ENCODE data around the gene NEK2. TPM values are rescaled to one million over a fixed set of nuclear protein-coding genes. Genes with fewer than 3 reads are reported as not detected.

NEK2 gene
- total RNA-seq, 1 donor, result 0.52 TPM

DNA sequence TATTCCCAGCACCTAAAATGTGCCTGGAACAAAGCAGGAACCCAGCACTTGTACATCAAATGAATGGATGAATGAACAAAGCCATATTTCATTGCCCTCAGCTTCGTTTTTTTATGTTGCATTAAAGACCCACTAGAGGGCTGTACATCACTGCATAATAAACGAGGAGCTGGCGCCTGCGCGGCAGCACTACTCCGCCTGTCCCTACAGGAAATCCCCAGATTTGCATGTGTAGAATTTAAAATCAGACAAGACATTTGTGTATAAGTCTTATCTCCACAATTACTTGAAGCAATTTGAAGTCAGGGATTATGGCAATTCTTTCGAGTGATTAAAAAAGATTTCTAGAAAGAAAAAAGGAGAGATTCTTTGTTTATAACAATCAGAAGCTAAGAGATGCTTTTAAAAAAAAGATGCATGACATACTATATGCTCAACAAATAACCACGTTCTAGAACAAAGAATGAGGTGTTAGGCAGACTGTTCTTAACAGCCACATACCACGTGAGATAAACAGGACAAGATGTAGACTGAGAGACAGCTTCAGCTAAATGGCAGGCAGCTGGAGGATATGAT, 5.4 kb upstream of the NEK2 start:
- Histone ChIP-seq H3K27me3 (ENCODE audit: insufficient read depth, low read length) (no peaks in the 10 kb centered on the region), H3K4me3 (ENCODE audit: low read length) (no peak overlapping the region), H3K9me3 (ENCODE audit: low read depth, low read length) (no peaks in the 10 kb centered on the region), H3K4me1 (ENCODE audit: insufficient read depth, low read length) (peaks cover 14% of the 10 kb centered on the region)

DNA sequence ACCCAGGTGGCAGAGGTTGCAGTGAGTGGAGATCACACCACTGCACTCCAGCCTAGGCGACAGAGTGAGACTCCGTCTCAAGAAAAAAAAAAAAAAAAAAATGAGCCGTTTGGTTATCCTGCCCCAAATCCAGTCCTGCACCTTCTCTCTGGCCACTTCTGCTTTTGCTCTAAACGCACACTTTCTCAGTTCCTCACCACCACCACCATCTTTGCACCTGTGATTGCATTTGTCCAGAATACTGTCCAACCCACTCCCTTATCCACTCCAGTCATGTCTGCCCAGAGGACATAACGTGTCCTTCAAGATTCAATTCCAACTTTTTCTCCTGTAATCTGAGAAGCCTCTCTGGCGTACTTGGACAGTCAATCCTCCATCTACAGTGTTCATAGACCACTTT, 2.2 kb upstream of the NEK2 start:
- Histone ChIP-seq H3K4me3 (ENCODE audit: low read length) (no peak overlapping the region), H3K4me1 (ENCODE audit: insufficient read depth, low read length) (peaks cover 29% of the 10 kb centered on the region), H3K9me3 (ENCODE audit: low read depth, low read length) (no peaks in the 10 kb centered on the region), H3K27me3 (ENCODE audit: insufficient read depth, low read length) (no peaks in the 10 kb centered on the region)

GRCh38 chr1:211676761-211677160, 1.3 kb upstream of the NEK2 start:
- H3K9me3 ChIP-seq (ENCODE audit: low read depth, low read length), result no peaks in the 10 kb centered on the region
- no peaks in the 10 kb centered on the region for H3K27me3 ChIP-seq (ENCODE audit: insufficient read depth, low read length)
- H3K4me3 ChIP-seq (ENCODE audit: low read length), result no peak overlapping the region
- H3K4me1 ChIP-seq (ENCODE audit: insufficient read depth, low read length), result peaks cover 27% of the 10 kb centered on the region

DNA sequence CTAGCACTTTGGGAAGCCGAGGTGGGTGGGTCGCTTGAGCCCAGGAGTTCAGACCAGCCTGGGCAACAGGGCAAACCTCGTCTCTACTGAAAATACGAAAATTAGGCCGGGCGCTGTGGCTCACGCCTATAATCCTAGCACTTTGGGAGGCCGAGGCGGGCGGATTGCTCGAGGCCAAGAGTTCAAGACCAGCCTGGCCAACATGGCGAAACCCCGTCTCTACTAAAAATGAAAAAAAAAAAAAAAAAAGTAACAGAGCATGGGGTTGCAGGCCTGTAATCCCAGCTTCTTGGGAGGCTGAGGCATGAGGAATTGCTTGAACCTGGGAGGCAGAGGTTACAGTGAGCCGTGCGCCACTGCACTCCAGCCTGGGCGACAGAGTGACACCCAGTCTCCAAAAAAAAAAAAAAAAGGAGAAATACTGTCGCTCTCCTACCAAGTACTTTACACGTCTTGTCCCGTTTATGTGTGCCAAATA, 724 bp upstream of the NEK2 start:
- Histone ChIP-seq H3K4me3 (ENCODE audit: low read length) (peak overlapping the region; percentile 51), H3K9me3 (ENCODE audit: low read depth, low read length) (no peaks in the 10 kb centered on the region), H3K27me3 (ENCODE audit: insufficient read depth, low read length) (no peaks in the 10 kb centered on the region), H3K4me1 (ENCODE audit: insufficient read depth, low read length) (peaks cover 23% of the 10 kb centered on the region)

DNA sequence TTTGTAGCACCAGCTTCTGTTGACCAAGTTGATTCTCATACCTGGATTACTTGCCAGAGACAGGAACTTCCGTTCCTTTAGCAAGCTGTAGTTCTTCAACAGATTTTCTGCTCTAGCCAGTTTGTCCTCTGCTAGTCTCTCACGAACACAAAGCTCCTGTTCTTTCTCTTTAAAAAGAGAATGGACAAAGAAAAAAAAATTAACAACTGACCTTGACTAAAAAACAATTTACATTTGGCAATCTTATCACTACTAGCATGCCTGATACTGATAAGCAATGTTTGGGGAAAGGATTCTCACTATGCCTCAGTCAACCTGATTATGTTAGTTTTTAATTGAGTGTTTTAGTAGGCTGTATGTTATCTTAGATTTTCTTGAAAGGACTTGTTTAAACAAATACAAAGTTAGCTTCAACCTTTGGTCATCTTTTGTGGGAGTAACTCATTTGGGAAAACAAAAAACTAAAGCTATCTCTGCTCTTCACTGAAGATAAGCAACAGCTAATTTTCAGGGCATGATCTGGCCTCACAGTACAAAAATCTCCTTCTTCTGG, 8.3 kb downstream of the NEK2 start:
- no peaks in the 10 kb centered on the region for H3K9me3 ChIP-seq (ENCODE audit: low read depth, low read length)

DNA sequence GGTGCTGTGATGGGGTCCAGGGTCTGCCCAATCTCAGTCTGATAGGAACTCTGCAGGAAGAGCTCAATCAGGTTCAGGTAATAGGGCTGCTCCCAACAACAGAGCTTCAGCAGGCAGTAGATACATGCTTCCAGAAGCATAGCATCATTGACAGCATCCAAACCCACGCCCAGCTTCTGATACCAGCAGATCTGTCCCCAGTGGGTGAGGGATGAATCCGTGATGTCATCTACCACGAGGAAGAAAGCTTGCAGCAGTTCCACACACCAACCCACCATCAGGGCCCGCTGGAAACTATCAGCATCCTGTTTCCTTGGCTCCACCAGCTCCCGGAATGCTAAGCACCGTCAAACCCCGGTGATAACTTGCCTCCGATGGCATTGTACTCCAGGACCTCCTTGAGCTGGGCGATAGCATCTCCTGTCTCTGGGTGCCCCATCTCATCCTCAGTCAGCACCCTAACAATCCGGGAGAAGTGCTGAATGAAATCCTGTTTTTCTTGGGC, 14.7 kb downstream of the NEK2 start:
- Histone ChIP-seq H3K9me3 (ENCODE audit: low read depth, low read length) (no peaks in the 10 kb centered on the region), H3K27me3 (ENCODE audit: insufficient read depth, low read length) (no peaks in the 10 kb centered on the region), H3K4me3 (ENCODE audit: low read length) (no peak overlapping the region), H3K4me1 (ENCODE audit: insufficient read depth, low read length) (no peaks in the 10 kb centered on the region)

More for the DNA sequence above, 8.3 kb downstream of the NEK2 start:
- no peak overlapping the region for H3K4me3 ChIP-seq (ENCODE audit: low read length)
- H3K4me1 ChIP-seq (ENCODE audit: insufficient read depth, low read length), result no peaks in the 10 kb centered on the region
- H3K27me3 ChIP-seq (ENCODE audit: insufficient read depth, low read length), result no peaks in the 10 kb centered on the region

GRCh38 chr1:211656728-211657127, 18.7 kb downstream of the NEK2 start:
- H3K4me1 ChIP-seq (ENCODE audit: insufficient read depth, low read length), result no peaks in the 10 kb centered on the region
- H3K27me3 ChIP-seq (ENCODE audit: insufficient read depth, low read length), result no peaks in the 10 kb centered on the region
- no peaks in the 10 kb centered on the region for H3K9me3 ChIP-seq (ENCODE audit: low read depth, low read length)
- no peak overlapping the region for H3K4me3 ChIP-seq (ENCODE audit: low read length)

DNA sequence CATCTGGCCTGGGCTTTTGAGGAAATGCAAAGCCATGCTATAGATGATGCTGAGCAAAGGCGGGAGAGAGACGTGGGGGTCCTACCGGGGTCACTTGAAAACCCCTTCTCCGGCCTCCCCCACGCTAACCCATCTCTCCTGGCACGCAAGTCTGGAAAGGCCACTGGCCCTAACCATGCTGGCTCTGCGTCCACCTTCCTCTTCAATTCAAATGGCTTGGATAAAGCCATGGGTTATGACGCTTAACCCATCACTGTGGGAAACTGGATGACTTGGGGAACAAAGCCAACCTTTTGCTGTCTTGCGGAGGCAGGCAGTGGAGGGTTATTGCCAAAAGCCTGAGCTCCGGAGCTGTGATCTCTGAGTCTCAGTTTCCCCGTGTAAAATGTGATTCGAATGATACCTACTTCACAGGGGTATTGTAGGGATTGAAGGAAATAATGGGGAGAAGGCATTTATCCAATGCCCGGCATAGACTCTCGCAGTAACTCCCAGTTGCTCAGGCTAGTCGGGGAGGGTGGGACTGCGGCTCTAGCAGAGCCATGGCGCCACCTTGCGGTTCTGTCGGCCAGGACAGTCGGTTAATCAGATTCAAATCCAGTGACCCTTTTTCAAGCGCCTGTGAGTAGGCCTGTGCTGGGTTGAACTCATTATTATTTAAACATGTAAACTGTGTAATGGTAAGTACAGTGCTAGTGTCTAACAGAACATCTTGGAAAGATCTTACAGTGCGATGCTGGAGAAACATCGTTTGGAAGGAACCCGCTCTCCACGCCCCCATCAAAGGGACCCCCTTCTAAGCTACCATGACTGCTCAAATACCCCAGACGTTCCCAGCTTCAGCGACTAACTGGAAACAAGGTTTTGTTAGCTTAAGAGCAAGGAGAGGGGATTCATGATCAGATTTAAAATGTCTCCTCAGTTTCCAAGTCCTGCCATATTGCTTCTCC, 20.3 kb downstream of the NEK2 start:
- no peaks in the 10 kb centered on the region for H3K9me3 ChIP-seq (ENCODE audit: low read depth, low read length)
- no peak overlapping the region for H3K4me3 ChIP-seq (ENCODE audit: low read length)
- H3K27me3 ChIP-seq (ENCODE audit: insufficient read depth, low read length), result no peaks in the 10 kb centered on the region
- H3K4me1 ChIP-seq (ENCODE audit: insufficient read depth, low read length), result no peaks in the 10 kb centered on the region

GRCh38 chr1:211653959-211654496, 21.4 kb downstream of the NEK2 start:
- Histone ChIP-seq H3K4me3 (ENCODE audit: low read length) (no peak overlapping the region), H3K27me3 (ENCODE audit: insufficient read depth, low read length) (no peaks in the 10 kb centered on the region)

GRCh38 chr1:211653293-211653692, 22.1 kb downstream of the NEK2 start:
- no peaks in the 10 kb centered on the region for H3K4me1 ChIP-seq (ENCODE audit: insufficient read depth, low read length)
- no peak overlapping the region for H3K4me3 ChIP-seq (ENCODE audit: low read length)
- no peaks in the 10 kb centered on the region for H3K27me3 ChIP-seq (ENCODE audit: insufficient read depth, low read length)
- no peaks in the 10 kb centered on the region for H3K9me3 ChIP-seq (ENCODE audit: low read depth, low read length)

More at GRCh38 chr1:211653959-211654496, 21.4 kb downstream of the NEK2 start:
- H3K4me1 ChIP-seq (ENCODE audit: insufficient read depth, low read length), result no peaks in the 10 kb centered on the region
- H3K9me3 ChIP-seq (ENCODE audit: low read depth, low read length), result no peaks in the 10 kb centered on the region

DNA sequence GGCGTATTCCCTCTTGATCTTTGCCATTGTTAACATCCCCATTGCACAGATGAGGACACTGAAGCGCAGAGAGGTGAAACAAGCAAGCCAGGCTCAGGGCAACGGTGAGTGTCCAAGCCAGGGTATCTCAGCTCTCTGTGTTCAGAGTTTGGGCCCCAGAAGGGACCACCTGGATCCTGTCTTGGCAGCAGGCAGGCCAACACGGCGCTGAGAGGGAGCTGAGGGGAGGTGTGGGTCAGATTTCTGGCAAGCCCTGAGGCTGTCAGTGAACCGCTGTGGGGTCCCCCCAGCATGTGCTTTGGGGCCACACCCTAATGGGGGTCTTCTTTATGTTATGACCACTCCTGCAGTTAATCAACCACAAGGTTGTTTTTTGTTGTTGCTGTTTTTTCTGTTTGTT, 23.1 kb downstream of the NEK2 start:
- Histone ChIP-seq H3K4me1 (ENCODE audit: insufficient read depth, low read length) (no peaks in the 10 kb centered on the region), H3K27me3 (ENCODE audit: insufficient read depth, low read length) (no peaks in the 10 kb centered on the region), H3K9me3 (ENCODE audit: low read depth, low read length) (no peaks in the 10 kb centered on the region), H3K4me3 (ENCODE audit: low read length) (no peak overlapping the region)

DNA sequence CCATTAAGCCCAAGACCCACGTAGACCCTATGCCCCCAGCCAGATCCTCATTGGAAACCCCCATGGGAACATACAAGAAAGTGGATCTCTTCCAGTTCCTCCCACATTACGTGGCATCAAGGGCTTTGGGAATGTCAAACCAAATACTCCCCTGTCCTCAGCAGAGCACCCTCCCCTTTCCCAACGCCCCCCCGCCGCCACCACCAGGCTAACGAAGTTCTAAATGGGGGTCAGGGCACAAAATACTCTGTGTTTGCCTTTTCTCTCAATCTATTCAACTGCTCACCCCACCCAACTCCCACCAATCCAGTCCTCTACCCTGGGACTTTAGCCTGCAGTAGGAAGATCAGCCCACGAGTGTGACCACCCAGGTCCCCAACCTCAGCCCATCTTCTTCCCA, 24.5 kb downstream of the NEK2 start:
- H3K27me3 ChIP-seq (ENCODE audit: insufficient read depth, low read length), result no peaks in the 10 kb centered on the region
- no peak overlapping the region for H3K4me3 ChIP-seq (ENCODE audit: low read length)
- H3K9me3 ChIP-seq (ENCODE audit: low read depth, low read length), result no peaks in the 10 kb centered on the region
- H3K4me1 ChIP-seq (ENCODE audit: insufficient read depth, low read length), result no peaks in the 10 kb centered on the region

- H3K27me3 ChIP-seq (ENCODE audit: insufficient read depth, low read length), result no peaks in the 10 kb centered on the region
- H3K9me3 ChIP-seq (ENCODE audit: low read depth, low read length), result no peaks in the 10 kb centered on the region
- no peaks in the 10 kb centered on the region for H3K4me1 ChIP-seq (ENCODE audit: insufficient read depth, low read length)
- H3K4me3 ChIP-seq (ENCODE audit: low read length), result no peak overlapping the region
Observed at GRCh38 chr1:211648980-211649934, 26.2 kb downstream of the NEK2 start.

- peaks cover 4% of the 10 kb centered on the region for H3K4me1 ChIP-seq (ENCODE audit: insufficient read depth, low read length)
- H3K9me3 ChIP-seq (ENCODE audit: low read depth, low read length), result no peaks in the 10 kb centered on the region
- no peaks in the 10 kb centered on the region for H3K27me3 ChIP-seq (ENCODE audit: insufficient read depth, low read length)
- no peak overlapping the region for H3K4me3 ChIP-seq (ENCODE audit: low read length)
Observed at GRCh38 chr1:211648336-211648735, 27.1 kb downstream of the NEK2 start.

Measured in mononuclear cell (primary cell).